Neuron (in vitro differentiated cells): ENCODE results near the gene CKS1B.

Experiments
- H2AFZ ChIP-seq: one replicate; pipeline ENCODE4 v1.6.1; 2013; ENCODE audit warnings: low read depth, mild to moderate bottlenecking, inconsistent platforms, low read length, moderate library complexity
- H3K27me3 ChIP-seq: one replicate; pipeline ENCODE4 v1.6.1; 2013; ENCODE audit warnings: low read length; ENCODE audit not compliant: insufficient read depth
- H3K36me3 ChIP-seq: one replicate; pipeline ENCODE4 v1.6.1; 2013; ENCODE audit warnings: low read length; ENCODE audit not compliant: insufficient read depth
- H3K4me1 ChIP-seq: one replicate; pipeline ENCODE4 v1.6.1; 2013; ENCODE audit warnings: low read length; ENCODE audit not compliant: insufficient read depth
- H3K4me3 ChIP-seq: 2 replicates; pipeline ENCODE4 v1.5.1; 2013; ENCODE audit warnings: mild to moderate bottlenecking, low read length, moderate library complexity
- H3K9me3 ChIP-seq: one replicate; pipeline ENCODE4 v1.6.1; 2013; ENCODE audit warnings: low read length

CKS1B gene

DNA sequence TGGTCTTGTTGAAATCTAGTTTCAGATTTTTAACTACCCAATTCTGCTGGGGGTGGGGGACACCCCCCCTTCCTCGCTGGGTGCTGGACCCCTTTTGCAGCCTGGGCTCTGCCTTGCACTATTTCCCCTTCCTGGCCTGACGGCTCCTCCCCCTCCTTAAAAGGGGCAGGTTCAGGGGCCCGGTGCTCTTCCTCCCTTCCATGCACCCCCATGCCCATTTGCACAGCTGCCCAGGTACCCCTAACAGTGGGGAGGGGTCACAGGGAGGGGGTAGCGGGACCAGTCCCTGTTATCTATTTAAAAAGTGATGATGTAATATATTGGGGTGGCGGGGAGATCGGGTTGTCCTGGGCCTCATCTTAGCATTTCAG, 43.5 kb downstream of the CKS1B start:
- Histone ChIP-seq H3K4me1 (peaks cover 23% of the 10 kb centered on the region), H3K36me3 (peaks cover 5% of the 10 kb centered on the region), H2AFZ (no peak overlapping the region), H3K27me3 (no peaks in the 10 kb centered on the region), H3K9me3 (no peaks in the 10 kb centered on the region), H3K4me3 (no peak overlapping the region)

- Histone ChIP-seq H3K27me3 (no peaks in the 10 kb centered on the region), H3K4me1 (peaks cover 23% of the 10 kb centered on the region), H2AFZ (no peak overlapping the region), H3K36me3 (peaks cover 5% of the 10 kb centered on the region), H3K4me3 (no peak overlapping the region), H3K9me3 (no peaks in the 10 kb centered on the region)
Observed at GRCh38 chr1:155018617-155019348, 44.3 kb downstream of the CKS1B start.

GRCh38 chr1:155019377-155020245, 45.1 kb downstream of the CKS1B start:
- H3K36me3 ChIP-seq = peaks cover 5% of the 10 kb centered on the region
- no peak overlapping the region for H3K4me3 ChIP-seq
- H3K27me3 ChIP-seq = no peaks in the 10 kb centered on the region
- no peaks in the 10 kb centered on the region for H3K9me3 ChIP-seq
- H2AFZ ChIP-seq = no peak overlapping the region
- peaks cover 23% of the 10 kb centered on the region for H3K4me1 ChIP-seq

GRCh38 chr1:155022136-155022926, 47.9 kb downstream of the CKS1B start:
- no peak overlapping the region for H3K4me3 ChIP-seq
- H2AFZ ChIP-seq = no peak overlapping the region
- H3K4me1 ChIP-seq = peaks cover 23% of the 10 kb centered on the region
- H3K9me3 ChIP-seq = no peaks in the 10 kb centered on the region
- H3K36me3 ChIP-seq = no peaks in the 10 kb centered on the region
- no peaks in the 10 kb centered on the region for H3K27me3 ChIP-seq

DNA sequence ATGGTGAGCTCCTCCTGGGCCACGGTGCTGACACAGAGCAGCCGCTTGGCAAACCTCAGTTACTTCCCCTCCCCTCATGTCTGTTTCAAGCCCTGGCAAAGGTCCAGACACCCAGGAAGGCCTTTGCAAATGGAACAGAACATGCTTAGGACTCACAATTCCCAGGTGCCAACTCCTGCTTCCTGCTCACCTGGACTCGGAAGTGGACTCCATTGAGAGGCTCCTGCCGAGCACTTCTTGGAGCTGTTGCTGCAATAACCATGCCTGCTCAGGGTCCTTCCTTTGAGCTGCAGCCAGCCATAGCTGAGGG, 48.4 kb downstream of the CKS1B start:
- Histone ChIP-seq H3K4me3 (no peak overlapping the region), H3K9me3 (no peaks in the 10 kb centered on the region), H3K36me3 (no peaks in the 10 kb centered on the region), H3K4me1 (peaks cover 20% of the 10 kb centered on the region), H2AFZ (no peak overlapping the region), H3K27me3 (no peaks in the 10 kb centered on the region)

- Histone ChIP-seq H3K4me1 (peaks cover 14% of the 10 kb centered on the region), H3K9me3 (no peaks in the 10 kb centered on the region), H3K36me3 (no peaks in the 10 kb centered on the region), H3K27me3 (no peaks in the 10 kb centered on the region), H2AFZ (no peak overlapping the region), H3K4me3 (no peak overlapping the region)
Observed at GRCh38 chr1:155023627-155024026, 49.1 kb downstream of the CKS1B start.

DNA sequence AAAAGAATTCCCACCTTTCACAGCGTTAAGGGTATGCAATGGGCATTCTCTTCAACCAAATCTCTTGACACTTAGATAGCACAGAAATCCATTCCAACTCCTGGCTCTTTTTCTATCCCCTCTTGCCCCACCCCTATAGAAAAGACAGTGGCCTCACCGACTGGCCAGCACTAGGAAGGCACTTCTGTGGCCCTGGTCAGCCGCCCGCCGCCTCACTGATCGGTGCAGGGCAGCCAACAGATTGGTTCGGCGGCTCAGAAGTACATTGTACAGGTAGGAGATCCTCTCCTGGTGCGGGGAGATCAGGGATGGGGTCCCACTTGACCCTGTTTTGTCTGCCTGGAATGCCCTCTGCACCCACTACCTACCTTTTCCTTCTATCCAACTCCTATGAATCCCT, 49.8 kb downstream of the CKS1B start:
- no peak overlapping the region for H2AFZ ChIP-seq
- H3K4me1 ChIP-seq = peaks cover 7% of the 10 kb centered on the region
- no peaks in the 10 kb centered on the region for H3K9me3 ChIP-seq
- no peaks in the 10 kb centered on the region for H3K27me3 ChIP-seq
- no peak overlapping the region for H3K4me3 ChIP-seq
- H3K36me3 ChIP-seq = no peaks in the 10 kb centered on the region

DNA sequence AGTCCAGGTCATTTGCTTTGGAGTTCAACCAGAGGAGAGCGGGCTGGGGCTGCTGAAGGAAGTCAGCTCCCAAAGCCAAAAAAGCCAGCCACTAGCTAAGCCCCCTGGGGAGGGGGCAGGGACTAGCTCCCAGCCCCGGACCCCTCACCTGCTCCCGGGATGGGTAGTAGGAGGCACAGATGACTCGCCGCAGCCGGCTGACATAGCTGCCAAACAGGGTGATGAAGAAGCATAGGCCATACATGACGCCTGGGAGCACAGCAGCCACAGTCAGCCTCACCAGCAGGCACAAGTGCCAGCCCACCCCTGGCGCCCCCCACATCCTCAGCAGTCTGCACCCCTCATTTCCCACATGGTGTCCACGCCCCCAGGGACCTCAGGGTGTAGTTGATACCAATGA, 51.7 kb downstream of the CKS1B start:
- H3K4me3 ChIP-seq = no peak overlapping the region
- no peak overlapping the region for H2AFZ ChIP-seq
- no peaks in the 10 kb centered on the region for H3K36me3 ChIP-seq
- H3K27me3 ChIP-seq = no peaks in the 10 kb centered on the region
- H3K4me1 ChIP-seq = no peaks in the 10 kb centered on the region
- H3K9me3 ChIP-seq = no peaks in the 10 kb centered on the region

DNA sequence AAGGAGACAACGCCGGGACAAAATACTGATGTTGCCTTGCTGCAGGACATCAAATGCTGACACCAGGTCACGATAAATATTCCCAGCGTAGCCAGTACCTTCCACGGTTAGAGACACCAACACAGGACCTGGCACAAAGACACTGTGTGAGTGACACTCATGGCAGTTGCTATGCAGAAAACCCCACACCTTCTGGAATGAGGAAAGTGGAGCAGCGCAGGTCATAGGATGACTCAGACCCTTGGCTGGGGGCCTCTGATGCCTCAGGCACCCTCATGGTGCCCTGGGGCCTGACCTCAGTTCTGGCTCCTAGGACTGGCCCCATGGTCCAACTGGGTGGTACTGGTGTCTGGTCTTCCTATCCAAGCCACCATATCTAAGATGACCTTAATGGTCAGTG, 52.1 kb downstream of the CKS1B start:
- Histone ChIP-seq H3K27me3 (no peaks in the 10 kb centered on the region), H3K9me3 (no peaks in the 10 kb centered on the region), H3K4me1 (no peaks in the 10 kb centered on the region), H3K4me3 (no peak overlapping the region), H2AFZ (no peak overlapping the region), H3K36me3 (no peaks in the 10 kb centered on the region)
